ENCODE measurements around the gene PHKB.

The PHKB gene

GRCh38 chr16:47695756-47696155, 234.6 kb downstream of the PHKB start:
- H3K4me3 ChIP-seq (ENCODE audit: low read depth, low read length) = no peak overlapping the region
- no peak for TF ChIP-seq CTCF (IDR thresholded peaks at IDR 0.05; ENCODE audit: borderline replicate concordance, insufficient read depth, low read depth, low read length)

- TF ChIP-seq CTCF (IDR thresholded peaks at IDR 0.05; ENCODE audit: borderline replicate concordance, insufficient read depth, low read depth, low read length) = no peak
- H3K4me3 ChIP-seq (ENCODE audit: low read depth, low read length) = no peak overlapping the region
Observed at GRCh38 chr16:47697826-47698225, 236.7 kb downstream of the PHKB start.

GRCh38 chr16:47699106-47699505, 238.0 kb downstream of the PHKB start:
- TF ChIP-seq CTCF (IDR thresholded peaks at IDR 0.05; ENCODE audit: borderline replicate concordance, insufficient read depth, low read depth, low read length) = no peak
- H3K4me3 ChIP-seq (ENCODE audit: low read depth, low read length) = no peak overlapping the region

- H3K4me3 ChIP-seq (ENCODE audit: low read depth, low read length) = no peak overlapping the region
- TF ChIP-seq CTCF (IDR thresholded peaks at IDR 0.05; ENCODE audit: borderline replicate concordance, insufficient read depth, low read depth, low read length) = no peak
Observed at GRCh38 chr16:47700857-47701587, 239.9 kb downstream of the PHKB start.

GRCh38 chr16:47705266-47705665, 244.1 kb downstream of the PHKB start:
- no peak for TF ChIP-seq CTCF (IDR thresholded peaks at IDR 0.05; ENCODE audit: borderline replicate concordance, insufficient read depth, low read depth, low read length)
- H3K4me3 ChIP-seq (ENCODE audit: low read depth, low read length) = no peak overlapping the region

- no peak overlapping the region for H3K4me3 ChIP-seq (ENCODE audit: low read depth, low read length)
- TF ChIP-seq CTCF (IDR thresholded peaks at IDR 0.05; ENCODE audit: borderline replicate concordance, insufficient read depth, low read depth, low read length) = no peak
Observed at GRCh38 chr16:47711809-47712208, 250.7 kb downstream of the PHKB start.

Data from GM12875 (cell line).